Measurements from ENCODE around the gene HEXD. TPM values are rescaled to one million over a fixed set of nuclear protein-coding genes. Genes with fewer than 3 reads are reported as not detected.
"Not testable (repeated sequence)": the region's sequence is repeated elsewhere in the genome, so short reads cannot be mapped to it uniquely, and the experiment has no call there.

HEXD gene
- 27.4 TPM for polyA plus RNA-seq (ENCODE audit: insufficient read length)

- peak; percentile 92 for DNase-seq
Observed at GRCh38 chr17:82418001-82418986, at the start of gene HEXD, which contains the start of gene OGFOD3. TSS of gene HEXD (plus strand) at chr17:82418347. CDS start at chr17:82419800, 1,453 bp downstream. TSS of gene OGFOD3 (minus strand) at chr17:82418586. CDS start at chr17:82418485, 101 bp downstream.

- no peak for DNase-seq
Observed at GRCh38 chr17:82369211-82369610, 48.9 kb upstream of the HEXD start.

GRCh38 chr17:82370471-82371332 lies 47.4 kb upstream of the HEXD start:
- DNase-seq, result no peak

- DNase-seq, result no peak
Observed at GRCh38 chr17:82371333-82372248, 46.6 kb upstream of the HEXD start, which contains the start of gene UTS2R. TSS of gene UTS2R (plus strand) at chr17:82371765. CDS start at chr17:82374325, 2,560 bp downstream.

GRCh38 chr17:82372249-82373071 lies 45.7 kb upstream of the HEXD start:
- no peak for DNase-seq

- DNase-seq, result not testable (repeated sequence)
Observed at GRCh38 chr17:82373072-82373452, 45.1 kb upstream of the HEXD start.

GRCh38 chr17:82373731-82374625 lies 44.2 kb upstream of the HEXD start:
- DNase-seq, result no peak

GRCh38 chr17:82374626-82375331 lies 43.4 kb upstream of the HEXD start:
- DNase-seq, result no peak

GRCh38 chr17:82375359-82376041 lies 42.6 kb upstream of the HEXD start:
- DNase-seq, result no peak

GRCh38 chr17:82376042-82376730 lies 42.0 kb upstream of the HEXD start:
- no peak for DNase-seq

- DNase-seq, result not testable (repeated sequence)
Observed at GRCh38 chr17:82377294-82377693, 40.9 kb upstream of the HEXD start.

GRCh38 chr17:82377924-82378740 lies 40.0 kb upstream of the HEXD start:
- no peak for DNase-seq

GRCh38 chr17:82378741-82379021 lies 39.5 kb upstream of the HEXD start:
- DNase-seq, result no peak

- DNase-seq, result peak; percentile 83
Observed at GRCh38 chr17:82380860-82381702, 37.1 kb upstream of the HEXD start.

GRCh38 chr17:82381703-82382009 lies 36.5 kb upstream of the HEXD start:
- not testable (repeated sequence) for DNase-seq

- not testable (repeated sequence) for DNase-seq
Observed at GRCh38 chr17:82382220-82382932, 35.8 kb upstream of the HEXD start.
